OCI-LY7 (cell line): ENCODE measurements around the gene LRRC57. TPM values are rescaled to one million over a fixed set of nuclear protein-coding genes. Genes with fewer than 3 reads are reported as not detected.

ENCODE experiments used
- BruUV-seq: library from RNA; stranded (reverse); fragments of 400-500 nt; replicated peaks from 2 replicates; lab custom pipeline; 2021; lab: Mats Ljungman, UMichigan
- CTCF ChIA-PET: fragments of 300-600 bp; sonication (Branson Sonifier 250); formaldehyde crosslinking; loops from one replicate; lab custom pipeline; 2022; ENCODE audit warnings: antibody characterized with exemption; ENCODE audit not compliant: unreplicated experiment; lab: Charles Lee
- POLR2A ChIA-PET: fragments of 300-600 bp; sonication (Branson Sonifier 250); formaldehyde crosslinking; loops from one replicate; lab custom pipeline; 2022; ENCODE audit warnings: antibody characterized with exemption; lab: Charles Lee
- DNase-seq: peaks from one replicate; pipeline ENCODE4 v3.0.0-alpha.2; 2015; ENCODE audit warnings: low spot score
- H2AFZ ChIP-seq: fragments of 200-600 bp; sonication (generic), shearing (Covaris generic); 2 replicates; pipeline ENCODE4 v1.6.1; 2014; ENCODE audit warnings: mild to moderate bottlenecking, antibody characterized with exemption, low read length, moderate library complexity
- H3K27ac ChIP-seq: fragments of 200-600 bp; sonication (generic); 2 replicates; pipeline ENCODE4 v1.5.1; 2014; ENCODE audit warnings: mixed run types, low read depth, mild to moderate bottlenecking, moderate library complexity, low read length, inconsistent platforms; ENCODE audit not compliant: poor library complexity, severe bottlenecking
- H3K36me3 ChIP-seq: fragments of 200-600 bp; sonication (generic); 2 replicates; pipeline ENCODE4 v1.6.1; 2014; ENCODE audit warnings: mild to moderate bottlenecking, antibody characterized with exemption, low read length, moderate library complexity, mixed read lengths; ENCODE audit not compliant: insufficient read depth
- H3K4me1 ChIP-seq: fragments of 200-600 bp; sonication (generic); 2 replicates; pipeline ENCODE4 v1.5.1; 2014; ENCODE audit warnings: mild to moderate bottlenecking, low read length; ENCODE audit not compliant: insufficient read depth, poor library complexity, severe bottlenecking
- H3K4me2 ChIP-seq: fragments of 200-600 bp; sonication (generic); 2 replicates; pipeline ENCODE4 v1.6.1; 2014; ENCODE audit warnings: mild to moderate bottlenecking, low read length
- H3K4me3 ChIP-seq: fragments of 200-600 bp; sonication (generic); 2 replicates; pipeline ENCODE4 v1.5.1; 2014; ENCODE audit warnings: mild to moderate bottlenecking, low read depth, low read length; ENCODE audit not compliant: poor library complexity, severe bottlenecking
- H3K79me2 ChIP-seq: fragments of 200-600 bp; sonication (generic); 2 replicates; pipeline ENCODE4 v1.6.1; 2016; ENCODE audit warnings: low read depth, mild to moderate bottlenecking, low read length, moderate library complexity, mixed read lengths; ENCODE audit not compliant: insufficient read depth
- H3K9me2 ChIP-seq: fragments of 200-600 bp; sonication (generic); 2 replicates; pipeline ENCODE4 v1.6.1; 2016; ENCODE audit warnings: mild to moderate bottlenecking, low read length, mixed read lengths; ENCODE audit not compliant: insufficient read depth
- H3K9me3 ChIP-seq: fragments of 200-600 bp; sonication (generic); 2 replicates; pipeline ENCODE4 v1.6.1; 2014; ENCODE audit warnings: mild to moderate bottlenecking, mixed run types, low read length, mixed read lengths
- H4K20me1 ChIP-seq: fragments of 200-600 bp; sonication (generic); 2 replicates; pipeline ENCODE4 v1.6.1; 2014; ENCODE audit warnings: mild to moderate bottlenecking, antibody characterized with exemption, low read length, moderate library complexity, mixed read lengths; ENCODE audit not compliant: insufficient read depth
- EZH2phosphoT487 ChIP-seq: fragments of 200-600 bp; sonication (generic); IDR thresholded peaks from 2 replicates; pipeline ENCODE4 v1.6.1; 2018; ENCODE audit warnings: low read depth, borderline replicate concordance, mild to moderate bottlenecking, mixed run types, antibody characterized with exemption, low read length, moderate library complexity, mixed read lengths
- intact Hi-C: fragments of 100-400 bp; cut with micrococcal nuclease; formaldehyde crosslinking; loops from one replicate; pipeline ENCODE4 v1.10.0; 2022; ENCODE audit not compliant: unreplicated experiment
- total RNA-seq, 2 experiments: library from RNA; depleted of rRNA in 1 of 2; stranded (reverse); fragments of >200 nt in 1 of 2; shearing (Covaris generic) in 1 of 2; gene quantifications; 2 replicates each; pipeline ENCODE4 v1.2.3, GENCODE V29; 2014 to 2022
- TF ChIP-seq, protein P1 (sequence below): fragments of 200-600 bp; sonication (generic); conservative IDR thresholded peaks from 2 replicates; pipeline ENCODE4 v1.5.1; 2014; ENCODE audit warnings: mild to moderate bottlenecking, antibody characterized with exemption, low read length, moderate library complexity, mixed read lengths

The LRRC57 gene
- total RNA-seq, 2 experiments from 2014 or later = 17.9 to 21.1 TPM

- POLR2A ChIA-PET = interaction anchor here (0.6 to 1.6 kb wide), 4 partner anchors 8 to 561 kb away, joined by 3 to 6 read pairs (median 4); partner anchors contain the start of gene UBR1
- TF ChIP-seq, protein P1, sequence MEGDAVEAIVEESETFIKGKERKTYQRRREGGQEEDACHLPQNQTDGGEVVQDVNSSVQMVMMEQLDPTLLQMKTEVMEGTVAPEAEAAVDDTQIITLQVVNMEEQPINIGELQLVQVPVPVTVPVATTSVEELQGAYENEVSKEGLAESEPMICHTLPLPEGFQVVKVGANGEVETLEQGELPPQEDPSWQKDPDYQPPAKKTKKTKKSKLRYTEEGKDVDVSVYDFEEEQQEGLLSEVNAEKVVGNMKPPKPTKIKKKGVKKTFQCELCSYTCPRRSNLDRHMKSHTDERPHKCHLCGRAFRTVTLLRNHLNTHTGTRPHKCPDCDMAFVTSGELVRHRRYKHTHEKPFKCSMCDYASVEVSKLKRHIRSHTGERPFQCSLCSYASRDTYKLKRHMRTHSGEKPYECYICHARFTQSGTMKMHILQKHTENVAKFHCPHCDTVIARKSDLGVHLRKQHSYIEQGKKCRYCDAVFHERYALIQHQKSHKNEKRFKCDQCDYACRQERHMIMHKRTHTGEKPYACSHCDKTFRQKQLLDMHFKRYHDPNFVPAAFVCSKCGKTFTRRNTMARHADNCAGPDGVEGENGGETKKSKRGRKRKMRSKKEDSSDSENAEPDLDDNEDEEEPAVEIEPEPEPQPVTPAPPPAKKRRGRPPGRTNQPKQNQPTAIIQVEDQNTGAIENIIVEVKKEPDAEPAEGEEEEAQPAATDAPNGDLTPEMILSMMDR = no peak
- TF ChIP-seq EZH2phosphoT487 = no peak
- Histone ChIP-seq H3K4me3 (no peak overlapping the region), H3K4me2 (no peak overlapping the region), H3K9me2 (no peaks in the 10 kb centered on the region), H3K9me3 (no peaks in the 10 kb centered on the region), H2AFZ (no peak overlapping the region), H4K20me1 (0 out of 2 replicates have a peak, but pooled peaks cover 10% of the 10 kb centered on the region), H3K27ac (no peak overlapping the region), H3K4me1 (peaks cover 24% of the 10 kb centered on the region), H3K79me2 (peaks cover 26% of the 10 kb centered on the region), H3K36me3 (peaks cover 55% of the 10 kb centered on the region)
- CTCF ChIA-PET = no interaction called here
- no peak for DNase-seq
- intact Hi-C loops = loop anchor here (10.0 kb wide), 1 partner anchor 110 kb away; no protein-coding TSS in a partner anchor
- BruUV-seq = no TSS peak
Measured at GRCh38 chr15:42544853-42545629, 3.6 kb downstream of the LRRC57 start.

- CTCF ChIA-PET = no interaction called here
- POLR2A ChIA-PET = interaction anchor here (0.7 to 0.9 kb wide), 2 partner anchors 41 to 43 kb away, joined by 3 to 5 read pairs; partner anchors contain the start of gene ZNF106
- no TSS peak for BruUV-seq
Measured at GRCh38 chr15:42533246-42533645, 15.3 kb downstream of the LRRC57 start.

More at GRCh38 chr15:42533246-42533645, 15.3 kb downstream of the LRRC57 start:
- no peak overlapping the region for H2AFZ ChIP-seq
- H3K9me2 ChIP-seq = no peaks in the 10 kb centered on the region
- H3K9me3 ChIP-seq = no peaks in the 10 kb centered on the region
- H3K4me1 ChIP-seq = no peaks in the 10 kb centered on the region
- intact Hi-C loops = no loop called here
- H3K79me2 ChIP-seq = no peaks in the 10 kb centered on the region
- peaks cover 57% of the 10 kb centered on the region for H3K36me3 ChIP-seq
- H3K4me2 ChIP-seq = no peak overlapping the region
- H4K20me1 ChIP-seq = no peaks in the 10 kb centered on the region
- H3K4me3 ChIP-seq = no peak overlapping the region
- H3K27ac ChIP-seq = no peak overlapping the region
- TF ChIP-seq, protein P1 = no peak
- TF ChIP-seq EZH2phosphoT487 = no peak
- DNase-seq = no peak
